ENCODE data around the gene BRPF1. TPM values are rescaled to one million over a fixed set of nuclear protein-coding genes. Genes with fewer than 3 reads are reported as not detected.

Gene BRPF1
- total and polyA plus RNA-seq, 2 experiments from 2014 or later, result 8.0 to 24.7 TPM

- TF ChIP-seq ZNF462 (CRISPR knock-in tag; IDR thresholded peaks at IDR 0.05) (no peak), STAT1 (IDR thresholded peaks at IDR 0.05; ENCODE audit: unreplicated experiment) (no peak), EZH2phosphoT487 (IDR thresholded peaks at IDR 0.05; ENCODE audit: unreplicated experiment) (no peak)
These were observed 12.6 kb downstream of the BRPF1 start (continued) for GRCh38 chr3:9744162-9744561.

DNA sequence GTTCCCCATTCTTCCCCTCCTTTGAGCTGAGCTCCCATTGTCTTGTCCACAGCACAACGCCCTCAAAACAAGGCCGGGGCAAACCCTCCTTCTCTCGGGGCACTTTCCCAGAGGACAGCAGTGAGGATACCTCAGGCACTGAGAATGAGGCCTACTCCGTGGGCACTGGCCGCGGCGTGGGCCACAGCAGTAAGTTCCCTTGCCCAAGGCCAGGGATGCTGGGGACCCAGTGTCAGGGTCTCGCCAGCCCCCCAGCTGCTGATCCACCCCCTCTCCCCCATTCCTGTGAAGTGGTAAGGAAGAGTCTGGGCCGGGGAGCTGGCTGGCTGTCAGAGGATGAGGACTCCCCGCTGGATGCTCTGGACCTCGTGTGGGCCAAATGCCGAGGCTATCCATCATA, 14.0 kb downstream of the BRPF1 start:
- peaks cover 3% of the 10 kb centered on the region for H4K20me1 ChIP-seq (replicated peaks; ENCODE audit: insufficient read depth)
- no peak overlapping the region for H3K27ac ChIP-seq (ENCODE audit: low read depth)
- peaks cover under 1% of the 10 kb centered on the region; the same call in 1 of the 3 replicates for H3K4me1 Mint-ChIP-seq
- H3K27me3 ChIP-seq (ENCODE audit: insufficient read depth), result no peaks in the 10 kb centered on the region
- no peak overlapping the region for H2AFZ ChIP-seq
- H3K36me3 ChIP-seq (ENCODE audit: insufficient read depth), result peaks cover 31% of the 10 kb centered on the region
- H3K4me3 Mint-ChIP-seq, result no peak overlapping the region
- H3K4me2 ChIP-seq, result no peak overlapping the region
- ATAC-seq (no peak), DNase-seq (ENCODE audit: low spot score) (no peak)
- no peak overlapping the region for H3K4me3 ChIP-seq
- H3K9me3 Mint-ChIP-seq, result no peaks in the 10 kb centered on the region
- H3F3A ChIP-seq (replicated peaks; ENCODE audit: low read depth), result peaks cover 17% of the 10 kb centered on the region
- H3K4me1 ChIP-seq (ENCODE audit: insufficient read depth), result peaks cover 3% of the 10 kb centered on the region; the same call in 1 of the 2 replicates
- H3K36me3 Mint-ChIP-seq (ENCODE audit: low read depth), result peaks cover 82% of the 10 kb centered on the region
- no peak overlapping the region for H3K27ac Mint-ChIP-seq
- peaks cover 11% of the 10 kb centered on the region for H3K27me3 Mint-ChIP-seq (ENCODE audit: insufficient read depth, low read depth, poor library complexity)
- no peak for TF ChIP-seq ZNF462 (CRISPR knock-in tag; IDR thresholded peaks at IDR 0.05)
- H3K79me2 ChIP-seq (replicated peaks; ENCODE audit: insufficient read depth), result peaks cover 3% of the 10 kb centered on the region
- no peaks in the 10 kb centered on the region; the same call in 1 of the 2 replicates for H3K9me2 ChIP-seq (ENCODE audit: insufficient read depth)
